ENCODE measurements around the gene HMGB1.
A peak's percentile ranks its signal among the peaks of the same experiment; 100 is the strongest.

Gene HMGB1

DNA sequence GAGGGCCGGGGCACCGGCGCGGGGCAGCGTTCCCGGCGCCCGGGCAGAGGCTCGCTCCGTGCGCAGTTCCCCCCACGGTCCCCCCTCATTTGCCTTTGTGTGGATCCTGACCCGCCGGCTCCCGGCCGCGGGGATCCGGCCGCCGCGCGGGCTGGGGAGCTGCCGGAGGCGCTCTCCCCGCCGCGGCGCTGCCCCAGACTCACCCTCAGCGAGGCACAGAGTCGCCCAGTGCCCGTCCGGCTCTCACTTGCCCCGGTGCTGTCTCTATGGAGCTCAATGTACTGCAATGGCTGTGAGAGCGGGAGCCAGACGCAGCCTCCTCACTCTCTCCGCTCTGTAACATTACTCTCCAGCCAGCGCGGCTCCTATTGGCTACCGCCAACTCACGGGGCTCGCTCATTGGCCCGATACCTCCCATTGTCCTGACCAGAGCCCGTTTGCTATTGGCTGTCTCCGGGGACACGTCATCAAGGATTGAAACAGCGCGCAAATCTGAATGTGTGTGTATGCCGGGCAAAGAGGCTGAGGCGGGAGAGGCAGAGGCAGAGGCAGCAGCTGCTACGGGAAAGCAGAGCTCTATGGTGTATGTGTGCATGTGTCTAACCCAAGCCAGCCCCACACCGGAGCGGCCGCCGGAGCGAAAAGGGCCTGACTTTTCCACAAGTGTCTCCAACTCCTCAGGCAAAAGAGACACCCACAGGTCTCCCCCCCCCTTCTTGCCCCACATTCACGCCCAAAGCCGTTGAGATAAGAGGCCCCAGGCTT, at the start of gene HMGB1:
Gene HMGB1 (minus strand): TSS at position 344 of the 765 bp plus-strand sequence. CDS start 2,256 bp downstream, outside the sequence.
- DNase-seq: peak; percentile 92

GRCh38 chr13:30510811-30511371, 45.2 kb upstream of the HMGB1 start:
- no peak for DNase-seq

- DNase-seq: no peak
Measured at GRCh38 chr13:30510091-30510490, 44.4 kb upstream of the HMGB1 start.

DNA sequence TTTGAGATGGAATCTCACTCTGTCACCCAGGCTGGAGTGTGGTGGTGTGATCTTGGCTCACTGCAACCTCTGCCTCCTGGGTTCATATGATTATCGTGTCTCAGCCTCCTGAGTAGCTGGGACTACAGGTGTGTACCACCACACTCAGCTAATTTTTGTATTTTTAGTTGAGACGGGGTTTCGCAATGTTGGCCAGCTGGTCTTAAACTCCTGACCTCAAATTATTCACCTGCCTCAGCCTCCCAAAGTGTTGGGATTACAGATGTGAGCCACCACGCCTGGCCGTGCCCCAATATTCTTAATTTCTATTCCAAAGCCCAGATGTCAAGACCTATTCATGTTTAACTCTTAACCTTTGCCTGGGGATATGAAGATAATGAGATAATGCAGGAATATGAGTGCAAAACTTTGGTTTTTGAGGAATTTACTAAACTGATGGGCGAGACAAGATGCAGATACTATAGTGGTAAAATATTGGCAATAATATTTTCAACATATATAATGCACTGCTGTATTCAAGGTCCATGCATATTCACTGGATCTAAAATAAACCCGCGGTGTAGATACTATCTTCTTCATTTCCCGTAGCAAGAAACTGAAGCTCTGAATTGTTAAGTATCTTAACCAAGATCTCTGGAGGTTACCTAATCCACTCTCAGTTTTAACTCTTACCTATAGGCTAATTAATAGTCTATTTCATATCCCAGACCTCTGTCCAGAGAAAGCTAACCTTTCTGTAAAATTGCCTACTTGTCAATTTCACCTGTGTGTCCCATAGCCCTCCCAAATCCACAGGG, 43.7 kb upstream of the HMGB1 start:
- no peak for DNase-seq

- DNase-seq: no peak
Measured at GRCh38 chr13:30504081-30504480, 38.3 kb upstream of the HMGB1 start.

DNA sequence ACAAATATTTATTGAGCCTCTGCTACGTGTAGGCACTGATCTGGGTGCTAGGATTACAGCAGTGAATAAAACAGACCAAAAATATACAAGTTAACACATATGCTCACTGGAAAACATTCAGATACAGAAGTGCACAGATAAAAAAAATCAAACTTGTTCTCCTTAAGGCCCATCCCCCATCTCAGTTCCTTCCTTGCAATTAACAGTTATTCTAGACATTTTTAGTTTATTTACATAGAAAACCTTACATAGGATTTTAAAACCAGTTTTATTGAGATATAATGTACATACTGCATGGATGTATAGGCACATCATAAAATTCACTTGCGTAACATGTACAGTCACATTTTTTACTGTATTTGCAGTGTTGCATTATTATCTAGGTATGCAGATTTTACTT, 36.5 kb upstream of the HMGB1 start:
- DNase-seq: no peak

- no peak for DNase-seq
Measured at GRCh38 chr13:30499338-30499737, 33.6 kb upstream of the HMGB1 start.

DNA sequence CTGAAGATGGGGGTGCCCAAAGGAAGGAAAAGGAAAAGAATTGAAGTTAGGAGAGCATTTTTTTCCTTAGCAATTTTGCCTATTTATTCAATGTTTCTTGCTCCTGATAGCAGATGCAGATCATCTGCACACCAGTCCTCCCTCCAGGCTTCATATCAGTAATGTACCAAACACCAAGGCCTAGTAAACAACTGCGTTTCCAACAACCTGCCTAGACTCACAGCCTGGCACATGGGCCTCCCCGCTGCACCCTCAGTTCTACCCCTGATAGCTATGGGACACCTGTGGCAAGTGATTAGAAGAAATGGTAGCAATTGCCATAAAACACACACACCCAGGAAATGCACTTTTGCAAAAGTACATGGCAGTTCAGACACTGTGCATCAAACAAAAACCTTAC, 30.4 kb upstream of the HMGB1 start:
- no peak for DNase-seq

GRCh38 chr13:30495746-30496145, 30.0 kb upstream of the HMGB1 start:
- no peak for DNase-seq

DNA sequence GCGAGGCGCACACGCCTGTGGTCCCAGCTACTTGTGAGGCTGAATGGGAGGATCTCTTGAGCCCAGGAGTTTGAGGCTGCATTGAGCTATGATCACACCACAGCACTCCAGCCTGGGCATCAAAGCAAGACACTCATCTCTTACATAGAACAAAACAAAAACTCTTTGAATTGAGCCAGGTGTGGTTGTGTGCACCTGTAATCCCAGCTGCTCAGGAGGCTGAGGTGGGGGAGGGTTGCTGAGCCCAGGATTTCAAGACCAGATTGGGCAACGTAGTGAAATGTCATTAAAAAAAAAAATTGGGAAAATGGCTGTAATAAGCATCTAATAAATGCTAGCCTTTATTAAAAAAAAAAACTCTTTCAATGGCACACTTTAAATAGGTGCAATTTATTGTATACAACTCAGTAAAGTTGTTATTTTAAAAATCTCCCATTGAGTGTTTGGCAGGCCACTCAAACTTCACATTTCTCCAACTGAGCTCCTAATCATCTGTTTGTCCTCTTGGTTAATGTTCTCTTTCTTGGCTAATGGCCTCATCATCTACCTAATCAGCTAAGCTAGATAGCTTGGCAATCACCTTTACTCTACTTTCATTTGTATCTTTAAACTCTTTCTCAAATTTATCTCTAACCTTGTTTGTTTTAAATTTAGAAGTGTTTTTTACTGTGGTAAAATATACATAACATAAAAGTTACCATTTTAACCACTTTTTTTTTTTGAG, 28.1 kb upstream of the HMGB1 start:
- DNase-seq: no peak

DNA sequence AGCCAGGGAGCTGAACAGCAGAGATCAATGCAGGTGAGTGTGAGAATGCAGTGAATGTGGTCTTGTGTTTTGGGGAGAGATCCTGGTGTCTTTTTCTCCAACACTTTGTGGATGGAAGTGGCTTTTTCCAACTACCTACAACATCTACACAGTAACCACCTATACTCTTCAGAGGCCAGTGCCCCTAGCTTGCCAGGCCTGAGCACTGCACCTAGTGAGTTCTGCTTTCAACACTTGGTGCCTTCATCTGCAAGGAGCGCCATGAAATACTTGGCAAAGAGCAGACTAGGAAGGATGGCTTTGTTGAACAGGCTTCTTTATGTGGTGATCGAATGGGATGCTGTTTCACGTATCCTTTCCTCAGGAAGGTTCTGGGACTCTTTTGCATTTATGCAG, 21.3 kb upstream of the HMGB1 start:
- no peak for DNase-seq

DNA sequence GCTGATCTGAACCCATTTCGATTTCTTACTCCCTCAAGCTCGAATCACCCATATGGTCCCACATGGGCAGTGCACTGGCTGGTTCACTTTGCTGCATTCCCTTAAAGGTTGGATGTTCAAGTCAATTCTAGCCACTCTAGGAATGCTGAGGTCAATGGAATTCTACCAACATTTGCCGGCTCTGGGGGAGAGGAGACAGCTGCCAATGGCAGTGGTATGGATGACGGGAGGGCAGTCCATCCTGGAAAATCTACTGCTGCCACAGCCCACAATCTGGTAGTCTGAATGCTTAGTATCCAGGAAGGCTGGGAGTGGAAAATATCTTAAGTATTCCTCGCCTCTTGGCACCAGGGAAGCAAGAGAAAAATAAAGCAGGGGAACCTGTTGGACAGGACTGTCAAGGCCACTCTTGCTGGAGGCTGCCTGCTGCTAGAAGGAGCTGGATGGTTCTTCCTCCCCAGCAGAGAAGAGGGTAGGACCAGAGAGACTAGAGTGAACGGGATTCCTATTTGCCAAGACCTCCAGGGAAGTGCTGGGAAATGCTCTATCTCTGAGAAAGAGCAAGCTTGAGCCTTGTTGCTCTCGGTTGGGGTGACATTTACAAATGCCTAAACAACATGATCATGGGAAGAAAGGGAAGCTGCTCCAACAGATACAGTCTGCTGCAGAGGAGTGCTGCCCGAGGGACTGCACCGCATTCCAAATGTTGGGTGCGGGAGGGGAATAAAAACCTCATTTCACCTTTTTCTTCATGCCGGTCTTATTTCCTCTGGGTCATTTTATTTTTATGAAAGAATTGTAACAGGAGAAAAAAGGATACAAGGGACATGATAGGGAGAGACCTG, 20.7 kb upstream of the HMGB1 start:
- DNase-seq: no peak

GRCh38 chr13:30481241-30481760, 15.6 kb upstream of the HMGB1 start:
- DNase-seq: no peak

GRCh38 chr13:30480292-30480950, 14.7 kb upstream of the HMGB1 start:
- no peak for DNase-seq

DNA sequence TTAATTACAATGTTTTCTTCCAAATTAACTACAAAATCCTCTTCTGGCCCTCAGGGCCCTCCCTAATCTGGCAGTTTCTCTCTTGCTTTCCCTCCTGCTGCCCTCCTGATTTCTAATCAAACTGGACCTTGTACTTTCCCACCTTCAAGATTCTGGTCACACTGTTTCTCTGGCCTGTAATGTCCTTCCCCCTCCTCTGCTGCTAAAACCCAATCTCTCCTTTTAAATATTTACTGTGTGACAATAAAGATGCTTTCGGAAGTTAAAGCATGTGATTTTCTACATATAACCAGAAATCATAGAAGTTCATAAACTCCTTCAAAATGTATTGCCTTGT, 14.1 kb upstream of the HMGB1 start:
- DNase-seq: no peak

GRCh38 chr13:30479154-30479882, 13.6 kb upstream of the HMGB1 start:
- DNase-seq: no peak

GRCh38 chr13:30477346-30478195, 11.8 kb upstream of the HMGB1 start:
- no peak for DNase-seq

- DNase-seq: no peak
Measured at GRCh38 chr13:30473675-30474074, 7.9 kb upstream of the HMGB1 start.

DNA sequence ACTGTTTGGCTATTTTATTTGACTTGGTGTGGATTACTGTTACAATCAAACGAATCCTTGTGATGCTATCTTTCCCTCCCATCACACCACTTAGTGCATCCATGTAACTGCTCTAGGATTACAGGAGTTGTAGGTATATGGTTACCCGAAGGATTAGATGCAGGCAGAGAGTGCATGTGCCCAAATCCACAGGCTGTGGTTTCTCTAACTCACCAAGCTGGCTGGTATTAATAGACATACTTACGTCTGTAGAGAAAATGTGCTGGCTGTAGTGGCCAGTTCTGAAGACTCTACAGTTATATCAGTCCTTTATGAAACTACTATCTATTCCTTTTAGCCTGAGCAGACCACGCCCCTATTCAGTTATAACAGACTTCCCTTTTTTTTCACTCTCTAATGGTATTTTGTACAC, 1.1 kb upstream of the HMGB1 start:
- no peak for DNase-seq

GRCh38 chr13:30466358-30466714, 600 bp upstream of the HMGB1 start:
- no peak for DNase-seq

All from activated CD8-positive, alpha-beta memory T cell treated with anti-CD3 and anti-CD28 coated beads, Interleukin-2, amount 50 U/mL, for 4 hours (primary cell).